H1 (cell line): ENCODE measurements around the gene OR1K1. TPM values are rescaled to one million over a fixed set of nuclear protein-coding genes. Genes with fewer than 3 reads are reported as not detected.

ENCODE experiments used
- CTCF ChIA-PET: fragments of 300-600 bp; sonication (Branson Sonifier 250); formaldehyde crosslinking; loops from one replicate; lab custom pipeline; 2021; ENCODE audit not compliant: partially characterized antibody; lab: Charles Lee
- POLR2A ChIA-PET: fragments of 300-600 bp; sonication (Branson Sonifier 250); formaldehyde crosslinking; loops from one replicate; lab custom pipeline; 2021; ENCODE audit warnings: inconsistent platforms; ENCODE audit not compliant: partially characterized antibody; lab: Charles Lee
- DNase-seq, 2 experiments: peaks; one replicate each; pipeline versions ENCODE4 v3.0.0 to v3.0.0-alpha.2; 2010 to 2022; ENCODE audit warnings: low spot score in 2 of 2, low read depth in 1 of 2, mixed read lengths in 1 of 2
- FAIRE-seq: peaks from 2 replicates; lab custom pipeline; 2011; peaks lifted over from hg19 to GRCh38; lab: Jason Lieb, UNC
- H2AFZ ChIP-seq: 2 replicates; pipeline ENCODE4 v1.8.1; 2012; ENCODE audit warnings: low read length, inconsistent platforms
- H2AK5ac ChIP-seq: 2 replicates; pipeline ENCODE4 v1.6.1; 2013; ENCODE audit warnings: low read depth, low read length
- H2BK120ac ChIP-seq: replicated peaks from 2 replicates; pipeline ENCODE3; 2013; ENCODE audit warnings: low read depth, low read length, inconsistent platforms
- H2BK12ac ChIP-seq: 2 replicates; pipeline ENCODE4 v1.6.1; 2013; ENCODE audit warnings: low read depth, low read length
- H2BK15ac ChIP-seq: 2 replicates; pipeline ENCODE4 v1.6.1; 2013; ENCODE audit warnings: low read length
- H2BK20ac ChIP-seq: 2 replicates; pipeline ENCODE4 v1.6.1; 2013; ENCODE audit warnings: low read length
- H2BK5ac ChIP-seq: 2 replicates; pipeline ENCODE4 v1.6.1; 2013; ENCODE audit warnings: low read depth, low read length
- H3K14ac ChIP-seq: 2 replicates; pipeline ENCODE4 v1.6.1; 2013; ENCODE audit warnings: inconsistent platforms; ENCODE audit not compliant: insufficient read length
- H3K18ac ChIP-seq: 2 replicates; pipeline ENCODE4 v1.6.1; 2013; ENCODE audit warnings: low read length; ENCODE audit errors: extremely low read depth
- H3K23ac ChIP-seq: 2 replicates; pipeline ENCODE4 v1.6.1; 2013; ENCODE audit warnings: inconsistent platforms; ENCODE audit not compliant: insufficient read length
- H3K23me2 ChIP-seq: 2 replicates; pipeline ENCODE4 v1.6.1; 2013; ENCODE audit warnings: low read depth, low read length
- H3K27ac ChIP-seq: 2 replicates; pipeline ENCODE4 v1.6.1; 2011; ENCODE audit warnings: low read depth, low read length, inconsistent platforms
- H3K27me3 ChIP-seq, 4 experiments: replicated peaks in 1 of 4; 1 replicate in 1 of 4; 2 replicates in 3 of 4; pipeline versions ENCODE4 v1.6.1 to v1.8.1; 2011 to 2013; ENCODE audit warnings: low read length in 3 of 4, mild to moderate bottlenecking in 3 of 4, inconsistent platforms in 2 of 4, mixed read lengths in 2 of 4, moderate library complexity in 1 of 4; ENCODE audit not compliant: control insufficient read depth in 3 of 4, insufficient read depth in 3 of 4; ENCODE audit errors: extremely low read depth in 1 of 4
- H3K36me3 ChIP-seq, 4 experiments: 2 replicates each; pipeline versions ENCODE4 v1.6.1 to v1.8.1; 2011 to 2013; ENCODE audit warnings: mild to moderate bottlenecking in 4 of 4, low read length in 3 of 4, moderate library complexity in 2 of 4, control low read depth in 1 of 4, inconsistent platforms in 1 of 4; ENCODE audit not compliant: insufficient read depth in 4 of 4, control insufficient read depth in 2 of 4
- H3K4ac ChIP-seq: replicated peaks from 2 replicates; pipeline ENCODE3; 2013; ENCODE audit warnings: low read length, low read depth, mixed read lengths, inconsistent platforms; ENCODE audit not compliant: insufficient read length
- H3K4me1 ChIP-seq, 4 experiments: replicated peaks in 1 of 4; 1 replicate in 1 of 4; 2 replicates in 3 of 4; pipeline versions ENCODE4 v1.6.1 to v1.8.1; 2011 to 2013; ENCODE audit warnings: low read length in 3 of 4, inconsistent platforms in 2 of 4, mixed read lengths in 1 of 4; ENCODE audit not compliant: insufficient read depth in 4 of 4, control insufficient read depth in 3 of 4
- H3K4me2 ChIP-seq, 2 experiments: 2 replicates each; pipeline versions ENCODE4 v1.6.1 to v1.8.1; 2011 to 2013; ENCODE audit warnings: low read depth in 2 of 2, low read length in 2 of 2, control low read depth in 1 of 2, inconsistent platforms in 1 of 2, mild to moderate bottlenecking in 1 of 2; ENCODE audit not compliant: insufficient read depth in 1 of 2
- H3K4me3 ChIP-seq, 4 experiments: fragments of 200-600, 300-600 bp in 1 of 4; sonication (generic), shearing (Covaris generic), sonication (Bioruptor Twin) in 1 of 4; 2 replicates each; pipeline versions ENCODE4 v1.5.1 to v1.8.1; 2011 to 2016; ENCODE audit warnings: low read length in 4 of 4, low read depth in 3 of 4, control low read depth in 2 of 4, inconsistent platforms in 2 of 4, mild to moderate bottlenecking in 2 of 4, mixed read lengths in 1 of 4, moderate library complexity in 1 of 4; ENCODE audit not compliant: insufficient read depth in 2 of 4; ENCODE audit errors: extremely low read depth in 1 of 4
- H3K56ac ChIP-seq: replicated peaks from 2 replicates; pipeline ENCODE3; 2013; ENCODE audit warnings: low read depth, mild to moderate bottlenecking, mixed read lengths, low read length, inconsistent platforms; ENCODE audit not compliant: insufficient read length
- H3K79me1 ChIP-seq: 2 replicates; pipeline ENCODE4 v1.6.1; 2013; ENCODE audit warnings: low read depth, low read length, control low read depth
- H3K79me2 ChIP-seq, 2 experiments: 2 replicates each; pipeline versions ENCODE4 v1.6.1 to v1.8.1; 2012 to 2013; ENCODE audit warnings: low read length in 2 of 2, mild to moderate bottlenecking in 2 of 2, inconsistent platforms in 1 of 2; ENCODE audit not compliant: insufficient read depth in 2 of 2, control insufficient read depth in 1 of 2
- H3K9ac ChIP-seq, 4 experiments: replicated peaks in 1 of 4; 1 replicate in 1 of 4; 2 replicates in 3 of 4; pipeline versions ENCODE4 v1.6.1 to v1.8.1; 2011 to 2013; ENCODE audit warnings: low read depth in 3 of 4, low read length in 3 of 4, control low read depth in 2 of 4, mild to moderate bottlenecking in 2 of 4, moderate library complexity in 2 of 4, inconsistent platforms in 1 of 4; ENCODE audit errors: extremely low read depth in 1 of 4
- H3K9me3 ChIP-seq, 2 experiments: 2 replicates each; pipeline versions ENCODE4 v1.6.1 to v1.8.1; 2012 to 2013; ENCODE audit warnings: mild to moderate bottlenecking in 2 of 2, moderate library complexity in 2 of 2, control low read depth in 1 of 2, inconsistent platforms in 1 of 2, low read depth in 1 of 2, low read length in 1 of 2, mixed read lengths in 1 of 2; ENCODE audit not compliant: insufficient read depth in 2 of 2
- H4K20me1 ChIP-seq, 2 experiments: replicated peaks in 1 of 2; 2 replicates each; pipeline versions ENCODE3 to v1.8.1; 2011 to 2013; ENCODE audit warnings: inconsistent platforms in 2 of 2, low read length in 2 of 2, mild to moderate bottlenecking in 1 of 2; ENCODE audit not compliant: insufficient read depth in 2 of 2, control insufficient read depth in 1 of 2
- H4K5ac ChIP-seq: 2 replicates; pipeline ENCODE4 v1.6.1; 2013; ENCODE audit warnings: low read length, low read depth, mixed read lengths, inconsistent platforms; ENCODE audit not compliant: insufficient read length
- H4K8ac ChIP-seq: 2 replicates; pipeline ENCODE4 v1.8.0; 2013; ENCODE audit warnings: mild to moderate bottlenecking, moderate library complexity, low read length, inconsistent platforms; ENCODE audit not compliant: insufficient read depth; ENCODE audit errors: extremely low read depth
- H4K91ac ChIP-seq: replicated peaks from 2 replicates; pipeline ENCODE3; 2013; ENCODE audit warnings: low read length, mixed read lengths, inconsistent platforms; ENCODE audit not compliant: insufficient read length
- BACH1 ChIP-seq: IDR thresholded peaks from 2 replicates; pipeline ENCODE4 v1.6.1; 2012; ENCODE audit warnings: low read length, improper control_type of control experiment
- EZH2 ChIP-seq: fragments of 200-600 bp; sonication (generic); IDR thresholded peaks from 2 replicates; pipeline ENCODE4 v1.7.1; 2012; ENCODE audit warnings: low read depth, mild to moderate bottlenecking, moderate library complexity, low read length, inconsistent platforms; ENCODE audit not compliant: severe bottlenecking
- FOSL1 ChIP-seq: IDR thresholded peaks from 2 replicates; pipeline ENCODE4 v1.6.1; 2011; ENCODE audit warnings: mild to moderate bottlenecking, low read depth, low read length, moderate library complexity; ENCODE audit not compliant: insufficient read depth
- GABPA ChIP-seq: IDR thresholded peaks from 2 replicates; pipeline ENCODE4 v1.6.1; 2011; ENCODE audit warnings: mild to moderate bottlenecking, low read length, moderate library complexity, borderline replicate concordance; ENCODE audit not compliant: insufficient read depth
- SP2 ChIP-seq: IDR thresholded peaks from 2 replicates; pipeline ENCODE4 v1.6.1; 2012; ENCODE audit warnings: mild to moderate bottlenecking, low read length, inconsistent platforms
- SP4 ChIP-seq: IDR thresholded peaks from 2 replicates; pipeline ENCODE4 v1.6.1; 2012; ENCODE audit warnings: low read length, inconsistent platforms
- SRF ChIP-seq: IDR thresholded peaks from 2 replicates; pipeline ENCODE4 v1.6.1; 2011; ENCODE audit warnings: mild to moderate bottlenecking, low read depth, low read length, moderate library complexity
- WGBS, 2 experiments: shearing (Covaris generic) in 1 of 2; methylation state at CpG; one replicate each; pipeline versions ENCODE4 v1.1.6 to v1.1.7; 2013 to 2015; ENCODE audit warnings: low lambda C conversion rate in 2 of 2, mixed read lengths in 2 of 2, inconsistent platforms in 1 of 2, low coverage in 1 of 2, missing lambda C conversion rate in 1 of 2; ENCODE audit not compliant: insufficient replicate concordance in 2 of 2, insufficient coverage in 1 of 2, insufficient read length in 1 of 2; ENCODE audit errors: extremely low coverage in 1 of 2, missing lambda C conversion rate in 1 of 2; 5-methylcytosine and 5-hydroxymethylcytosine counted together
- polyA plus RNA-seq, 7 experiments: library from polyadenylated mRNA; depleted of rRNA in 3 of 7; stranded (reverse) in 5 of 7; unstranded in 2 of 7; fragments of >200 nt in 5 of 7; fragments of 200-250 nt in 2 of 7; gene quantifications; 1 replicate in 5 of 7; 2 replicates in 1 of 7; 4 replicates in 1 of 7; pipeline versions ENCODE4 v1.2.1 to v1.2.3, GENCODE V29; 2011 to 2013; ENCODE audit warnings: missing spikeins in 2 of 7, mixed read lengths in 2 of 7
- total RNA-seq: library from RNA; stranded (reverse); fragmentation: NEBNext Ultra II Directional; extraction: Animal tissue kit (Norgen Biotek cat#: 25700); gene quantifications from 2 replicates; pipeline ENCODE4 v1.2.1, GENCODE V29; 2021
- TF ChIP-seq, protein P1 (sequence below): IDR thresholded peaks from 2 replicates; pipeline ENCODE4 v1.6.1; 2011; ENCODE audit warnings: low read length, improper control_type of control experiment
- TF ChIP-seq, protein P2 (sequence below): IDR thresholded peaks from 2 replicates; pipeline ENCODE4 v1.6.1; 2011; ENCODE audit warnings: low read depth, mild to moderate bottlenecking, low read length; ENCODE audit not compliant: insufficient read depth

Gene OR1K1
- total and polyA plus RNA-seq, 2 of the 8 experiments (the other 6 are each of a cell fraction or from before 2014, with no cell fraction given), result not detected

DNA sequence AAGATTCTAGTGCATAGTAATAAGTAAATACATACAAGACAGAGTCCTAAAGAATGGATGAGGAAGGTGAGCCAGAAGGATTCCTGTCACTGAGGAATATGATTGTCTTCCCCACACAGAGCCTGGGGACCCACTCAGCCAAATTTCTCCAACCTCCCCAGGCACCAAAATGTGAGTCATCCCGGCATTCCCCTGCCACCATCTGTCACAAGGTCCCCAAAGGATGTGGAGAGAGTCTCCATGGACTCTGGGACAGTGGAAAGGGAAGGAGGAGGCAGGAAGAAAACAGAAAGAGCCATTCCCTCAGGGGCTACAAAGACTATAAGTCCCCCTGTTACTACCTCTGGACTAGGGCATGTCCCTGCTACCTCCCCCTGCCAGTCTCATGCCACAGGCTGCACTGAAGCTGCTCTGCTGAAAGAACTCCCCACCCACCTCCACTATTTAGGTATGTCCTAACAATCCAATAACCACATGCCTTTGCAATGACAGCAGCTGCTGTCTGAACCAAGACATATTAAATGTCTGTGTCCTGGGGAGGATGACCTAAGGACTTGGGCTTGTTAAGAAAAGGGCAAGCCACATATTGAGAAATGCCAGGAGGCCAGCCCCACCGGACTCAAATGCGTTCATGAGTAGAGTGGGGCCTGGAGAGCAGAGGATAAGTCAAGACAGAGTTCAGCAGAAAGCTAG, 21.8 kb upstream of the OR1K1 start:
- Histone ChIP-seq H3K18ac (no peak overlapping the region), H3K14ac (no peak overlapping the region), H3K27ac (no peak overlapping the region), H2BK15ac (no peak overlapping the region), H4K20me1 (no peaks in the 10 kb centered on the region), H3K4me3 (no peak overlapping the region), H3K4ac (no peak overlapping the region), H2BK5ac (no peak overlapping the region), H3K4me1 (no peaks in the 10 kb centered on the region), H3K27me3 (no peaks in the 10 kb centered on the region), H4K8ac (no peak overlapping the region), H4K91ac (no peak overlapping the region), H3K9ac (no peak overlapping the region), H2BK12ac (no peak overlapping the region), H3K23ac (no peak overlapping the region), H3K79me1 (no peaks in the 10 kb centered on the region), H3K79me2 (no peaks in the 10 kb centered on the region), H2BK20ac (no peak overlapping the region), H2AFZ (no peak overlapping the region), H3K36me3 (no peaks in the 10 kb centered on the region), H3K4me2 (no peak overlapping the region), H3K56ac (no peak overlapping the region), H4K5ac (no peak overlapping the region), H3K9me3 (peaks cover 40 to 43% of the 10 kb centered on the region in 2 experiments), H2AK5ac (no peak overlapping the region), H2BK120ac (no peak overlapping the region), H3K23me2 (no peaks in the 10 kb centered on the region)
- FAIRE-seq (no peak), DNase-seq (no peak)
- POLR2A ChIA-PET, result no interaction called here
- 83% methylated on average over 3 of the region's 3 CpGs; no CpG with 5 or more reads in 1 of the 2 experiments for WGBS, 2 experiments
- CTCF ChIA-PET, result no interaction called here
- TF ChIP-seq SRF (no peak), SP4 (no peak), SP2 (no peak), EZH2 (no peak), GABPA (no peak), FOSL1 (no peak), BACH1 (no peak)
- TF ChIP-seq, protein P1, sequence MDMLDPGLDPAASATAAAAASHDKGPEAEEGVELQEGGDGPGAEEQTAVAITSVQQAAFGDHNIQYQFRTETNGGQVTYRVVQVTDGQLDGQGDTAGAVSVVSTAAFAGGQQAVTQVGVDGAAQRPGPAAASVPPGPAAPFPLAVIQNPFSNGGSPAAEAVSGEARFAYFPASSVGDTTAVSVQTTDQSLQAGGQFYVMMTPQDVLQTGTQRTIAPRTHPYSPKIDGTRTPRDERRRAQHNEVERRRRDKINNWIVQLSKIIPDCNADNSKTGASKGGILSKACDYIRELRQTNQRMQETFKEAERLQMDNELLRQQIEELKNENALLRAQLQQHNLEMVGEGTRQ, result no peak
- TF ChIP-seq, protein P2, sequence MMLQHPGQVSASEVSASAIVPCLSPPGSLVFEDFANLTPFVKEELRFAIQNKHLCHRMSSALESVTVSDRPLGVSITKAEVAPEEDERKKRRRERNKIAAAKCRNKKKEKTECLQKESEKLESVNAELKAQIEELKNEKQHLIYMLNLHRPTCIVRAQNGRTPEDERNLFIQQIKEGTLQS, result no peak
